HFFc6 (cell line): ENCODE data around the gene STK11. TPM values are rescaled to one million over a fixed set of nuclear protein-coding genes. Genes with fewer than 3 reads are reported as not detected.

ENCODE experiments used
- DNase-seq: peaks from one replicate; pipeline ENCODE4 v3.0.0-alpha.2; 2018
- H3K27ac Mint-ChIP-seq: 2 replicates; pipeline ENCODE4 v1.8.0; 2020; ENCODE audit warnings: mild to moderate bottlenecking, mixed read lengths
- H3K27me3 Mint-ChIP-seq: 2 replicates; pipeline ENCODE4 v1.8.0; 2021; ENCODE audit warnings: mild to moderate bottlenecking, moderate library complexity, mixed read lengths; ENCODE audit not compliant: insufficient read depth
- H3K36me3 Mint-ChIP-seq: 2 replicates; pipeline ENCODE4 v1.8.0; 2021; ENCODE audit warnings: low read depth, mixed read lengths
- H3K4me1 Mint-ChIP-seq: 2 replicates; pipeline ENCODE4 v1.8.0; 2020; ENCODE audit warnings: low read depth, mixed read lengths
- H3K4me3 Mint-ChIP-seq: 2 replicates; pipeline ENCODE4 v1.8.0; 2020; ENCODE audit warnings: mild to moderate bottlenecking, moderate library complexity, mixed read lengths
- H3K9me3 Mint-ChIP-seq: 2 replicates; pipeline ENCODE4 v1.8.0; 2020; ENCODE audit warnings: mild to moderate bottlenecking, mixed read lengths
- CTCF ChIP-seq: fragments of 200-600 bp; sonication (generic); IDR thresholded peaks from 2 replicates; pipeline ENCODE4 v1.5.0; 2021; ENCODE audit warnings: antibody characterized with exemption, mild to moderate bottlenecking
- total RNA-seq, 6 experiments: library from RNA; stranded (reverse); fragmentation: NEBNext Ultra II Directional; extraction: Animal tissue kit (Norgen Biotek cat#: 25700); gene quantifications; 2 replicates in 1 of 6; 3 replicates in 5 of 6; pipeline ENCODE4 v1.2.3, GENCODE V29; 2021

The STK11 gene
- total RNA-seq, 6 experiments from 2014 or later: 52.9 to 59.1 (median 56.7) TPM

- peak overlapping the region; percentile 96 for H3K27ac Mint-ChIP-seq
- peak; percentile 84 for DNase-seq
- no peaks in the 10 kb centered on the region for H3K9me3 Mint-ChIP-seq
- no peak for TF ChIP-seq CTCF
- peaks cover 15% of the 10 kb centered on the region for H3K36me3 Mint-ChIP-seq
- H3K4me1 Mint-ChIP-seq: peaks cover 73% of the 10 kb centered on the region
- H3K4me3 Mint-ChIP-seq: peak overlapping the region; percentile 77
- peaks cover 16% of the 10 kb centered on the region for H3K27me3 Mint-ChIP-seq
Measured at GRCh38 chr19:1266129-1266915, 60.7 kb downstream of the STK11 start.

DNA sequence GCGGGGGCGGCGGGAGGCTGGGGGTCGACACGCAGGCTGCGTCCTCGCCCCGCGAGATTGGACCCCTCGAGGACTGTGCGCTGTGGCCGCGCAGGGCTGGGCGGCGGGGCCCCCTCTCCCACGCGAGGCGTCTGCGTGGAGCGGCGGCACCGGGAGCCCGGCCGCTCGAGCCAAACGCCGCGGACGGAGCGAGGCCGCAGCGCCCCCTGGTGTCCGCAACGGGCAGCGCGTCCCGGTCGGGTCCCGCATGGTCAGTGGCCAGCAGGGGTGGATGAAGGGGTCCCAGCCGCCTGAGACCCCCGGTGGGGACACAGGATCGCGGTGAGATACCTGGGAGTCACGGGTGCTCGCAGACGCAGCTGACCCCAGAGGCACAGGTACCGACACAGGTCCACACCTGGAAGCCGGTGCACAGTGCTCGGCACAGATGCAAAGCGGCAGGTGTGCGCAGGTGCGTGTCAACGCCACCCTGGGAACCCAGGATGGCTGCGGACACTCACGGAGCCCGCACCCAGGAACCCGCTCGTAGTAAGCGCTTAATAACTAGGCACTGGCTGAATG, 61.4 kb downstream of the STK11 start:
- Mint-ChIP-seq H3K4me3 (peak overlapping the region; percentile 80), H3K27ac (peak overlapping the region; percentile 65), H3K27me3 (peaks cover 12% of the 10 kb centered on the region), H3K4me1 (peaks cover 72% of the 10 kb centered on the region), H3K9me3 (no peaks in the 10 kb centered on the region), H3K36me3 (peaks cover 22% of the 10 kb centered on the region)
- peak; percentile 33 for DNase-seq
- TF ChIP-seq CTCF: peak; percentile 99

GRCh38 chr19:1267477-1268225, 62.1 kb downstream of the STK11 start:
- peak overlapping the region; percentile 80 for H3K4me3 Mint-ChIP-seq
- peaks cover 28% of the 10 kb centered on the region for H3K36me3 Mint-ChIP-seq
- H3K27me3 Mint-ChIP-seq: peaks cover 12% of the 10 kb centered on the region
- H3K27ac Mint-ChIP-seq: peak overlapping the region; percentile 65
- no peaks in the 10 kb centered on the region for H3K9me3 Mint-ChIP-seq
- peak; percentile 25 for DNase-seq
- peaks cover 71% of the 10 kb centered on the region for H3K4me1 Mint-ChIP-seq
- TF ChIP-seq CTCF: no peak

DNA sequence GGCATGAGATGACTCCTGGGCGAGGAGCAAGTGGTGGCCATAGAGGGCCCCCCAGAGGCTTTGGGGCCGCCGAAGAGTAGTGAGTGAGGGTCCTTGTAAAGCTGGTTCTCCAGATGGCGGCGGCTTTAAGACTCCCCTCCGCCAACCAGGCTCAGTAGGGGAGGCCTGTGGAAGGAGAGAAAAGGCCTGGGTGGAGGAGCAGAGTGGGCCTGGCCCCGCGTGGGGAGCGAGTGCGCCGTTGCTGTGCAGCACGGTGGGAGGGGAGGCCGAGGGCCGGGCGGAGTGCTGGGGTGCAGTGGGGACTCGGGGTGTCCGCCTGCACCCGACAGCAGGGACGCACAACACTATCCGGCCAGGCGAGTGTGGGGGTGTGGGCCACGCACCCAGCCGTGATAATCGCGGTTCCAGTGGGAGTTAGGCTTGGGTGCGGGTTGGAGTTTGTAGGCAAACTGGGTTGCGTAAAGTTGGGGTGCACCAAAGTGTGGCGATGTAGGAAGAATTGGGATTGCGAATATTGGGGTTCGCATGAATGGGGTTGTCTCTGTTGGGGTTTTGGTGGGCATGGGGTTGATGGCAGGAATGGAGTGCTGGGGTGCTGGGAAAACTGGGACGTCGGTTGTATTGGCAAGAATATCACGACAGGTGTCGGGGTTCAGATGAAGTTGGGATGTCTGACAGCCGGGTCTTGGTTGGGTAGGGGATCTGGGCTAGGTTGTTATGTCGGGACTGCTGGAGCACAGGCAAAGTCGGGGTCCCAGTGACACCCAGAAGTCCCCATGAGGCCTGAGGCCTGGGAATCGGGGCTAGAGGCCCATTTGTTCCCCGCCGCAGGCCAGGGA, 62.9 kb downstream of the STK11 start:
- TF ChIP-seq CTCF: no peak
- H3K27ac Mint-ChIP-seq: peak overlapping the region; percentile 82
- H3K9me3 Mint-ChIP-seq: no peaks in the 10 kb centered on the region
- peaks cover 13% of the 10 kb centered on the region for H3K27me3 Mint-ChIP-seq
- H3K4me1 Mint-ChIP-seq: peaks cover 70% of the 10 kb centered on the region
- H3K36me3 Mint-ChIP-seq: peaks cover 34% of the 10 kb centered on the region
- no peak for DNase-seq
- peak overlapping the region; percentile 68 for H3K4me3 Mint-ChIP-seq

DNA sequence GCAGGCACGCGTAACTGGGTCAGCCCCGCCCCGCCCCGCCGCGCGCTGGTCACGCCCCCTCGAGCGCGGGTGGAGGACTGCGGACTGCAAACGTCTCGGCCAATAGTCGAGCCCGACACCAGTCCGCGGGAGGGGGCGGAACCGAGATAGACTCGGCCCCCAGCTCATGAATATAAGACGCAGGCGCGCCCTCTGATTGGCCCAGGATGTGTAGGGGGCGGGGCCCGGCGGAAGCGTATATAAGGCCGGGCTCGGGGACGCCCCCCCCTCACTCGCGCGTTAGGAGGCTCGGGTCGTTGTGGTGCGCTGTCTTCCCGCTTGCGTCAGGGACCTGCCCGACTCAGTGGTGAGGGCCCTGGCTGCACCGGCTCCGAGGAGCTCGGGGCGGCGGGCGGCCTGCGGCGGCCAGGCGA, 63.5 kb downstream of the STK11 start, which contains the start of gene CIRBP:
CIRBP (plus strand) TSS at position 268 of the 413 bp plus-strand sequence. CDS start 1,602 bp downstream, outside the sequence.
- peak within 1 kb of the TSS; percentile 96 for H3K27ac Mint-ChIP-seq
- DNase-seq: peak; percentile 98
- peaks cover 40% of the 10 kb centered on the region for H3K36me3 Mint-ChIP-seq

More for the DNA sequence above, 63.5 kb downstream of the STK11 start, which contains the start of gene CIRBP:
- no peak for TF ChIP-seq CTCF
- Mint-ChIP-seq H3K4me1 (peaks cover 75% of the 10 kb centered on the region), H3K27me3 (peaks cover 17% of the 10 kb centered on the region), H3K4me3 (peak within 1 kb of the TSS; percentile 92), H3K9me3 (no peaks in the 10 kb centered on the region)
